SHP77 (cell line): Measurements from ENCODE around the gene HOXD4.

ENCODE experiments used
- DNase-seq, 2 experiments: peaks; one replicate each; lab custom pipeline; 2025; lab: John Stamatoyannopoulos, UW

HOXD4 gene

GRCh38 chr2:176170602-176171305 lies 19.4 kb downstream of the HOXD4 start:
- DNase-seq, result no peak

GRCh38 chr2:176171351-176172006 lies 20.1 kb downstream of the HOXD4 start:
- DNase-seq, result no peak

- DNase-seq, result no peak
These were observed 20.9 kb downstream of the HOXD4 start for GRCh38 chr2:176172007-176172894.

- no peak for DNase-seq
These were observed 21.7 kb downstream of the HOXD4 start for GRCh38 chr2:176172895-176173566.

GRCh38 chr2:176173567-176174381 lies 22.4 kb downstream of the HOXD4 start:
- DNase-seq, result no peak

- DNase-seq, result no peak
These were observed 23.1 kb downstream of the HOXD4 start for GRCh38 chr2:176174382-176174823.

- DNase-seq, result no peak
These were observed 23.7 kb downstream of the HOXD4 start for GRCh38 chr2:176174824-176175708.

- DNase-seq, result no peak
These were observed 24.6 kb downstream of the HOXD4 start for GRCh38 chr2:176175709-176176607.

GRCh38 chr2:176177580-176178037 lies 26.3 kb downstream of the HOXD4 start:
- DNase-seq, result no peak

GRCh38 chr2:176178038-176178756 lies 26.8 kb downstream of the HOXD4 start:
- DNase-seq, result no peak

GRCh38 chr2:176178757-176179295 lies 27.5 kb downstream of the HOXD4 start:
- DNase-seq, result no peak

- DNase-seq, result no peak
These were observed 30.2 kb downstream of the HOXD4 start for GRCh38 chr2:176181551-176181950.

- no peak for DNase-seq
These were observed 31.3 kb downstream of the HOXD4 start for GRCh38 chr2:176182671-176183070.

GRCh38 chr2:176184749-176185148 lies 33.4 kb downstream of the HOXD4 start:
- DNase-seq, result no peak

GRCh38 chr2:176186024-176186423 lies 34.7 kb downstream of the HOXD4 start:
- DNase-seq, result no peak

GRCh38 chr2:176187200-176187898 lies 36.0 kb downstream of the HOXD4 start:
- no peak for DNase-seq
